ENCODE results near the gene FUS. TPM values are rescaled to one million over a fixed set of nuclear protein-coding genes. Genes with fewer than 3 reads are reported as not detected.

FUS gene
- total and polyA plus RNA-seq, 2 of the 13 experiments (the other 11 are each of a cell fraction or from before 2014, with no cell fraction given): 68.1 to 168 TPM

- TF ChIP-seq ZNF281 (CRISPR knock-in tag; IDR thresholded peaks at IDR 0.05; ENCODE audit: borderline replicate concordance) (no peak), SSRP1 (CRISPR knock-in tag; IDR thresholded peaks at IDR 0.05) (no peak), ZNF234 (CRISPR knock-in tag; conservative IDR thresholded peaks at IDR 0.05) (0 out of 2 replicates have a peak, but pooled peaks have one; percentile 38), MTA1 (CRISPR knock-in tag; IDR thresholded peaks at IDR 0.05; ENCODE audit: borderline replicate concordance) (peak; percentile 24; the same call in 1 of the 2 replicates), HMG20B (CRISPR knock-in tag; conservative IDR thresholded peaks at IDR 0.05) (0 out of 2 replicates have a peak, but pooled peaks have one; percentile 3), BRD4 (CRISPR knock-in tag; IDR thresholded peaks at IDR 0.05) (peak; percentile 31; the same call in 1 of the 2 replicates), ZNF768 (CRISPR knock-in tag; IDR thresholded peaks at IDR 0.05) (0 out of 2 replicates have a peak, but pooled peaks have one; percentile 26), KAT7 (CRISPR knock-in tag; IDR thresholded peaks at IDR 0.05; ENCODE audit: borderline replicate concordance) (no peak), ZFX (CRISPR knock-in tag; IDR thresholded peaks at IDR 0.05; ENCODE audit: low read depth) (no peak; the same call in 1 of the 2 replicates), HES4 (CRISPR knock-in tag; IDR thresholded peaks at IDR 0.05; ENCODE audit: borderline replicate concordance) (0 out of 2 replicates have a peak, but pooled peaks have one; percentile 62), ZNF761 (CRISPR knock-in tag; conservative IDR thresholded peaks at IDR 0.05) (no peak), DZIP1 (CRISPR knock-in tag; IDR thresholded peaks at IDR 0.05) (0 out of 2 replicates have a peak, but pooled peaks have one; percentile 11), YY1 (IDR thresholded peaks at IDR 0.05; ENCODE audit: insufficient read depth, insufficient replicate concordance, low read depth, low read length) (peak; percentile 16), ZNF10 (CRISPR knock-in tag; IDR thresholded peaks at IDR 0.05; ENCODE audit: borderline replicate concordance, low read depth) (no peak), ZNF451 (CRISPR knock-in tag; IDR thresholded peaks at IDR 0.05) (peak; percentile 76; the same call in 1 of the 2 replicates), ZSCAN9 (CRISPR knock-in tag; IDR thresholded peaks at IDR 0.05; ENCODE audit: borderline replicate concordance) (no peak), KDM2A (CRISPR knock-in tag; IDR thresholded peaks at IDR 0.05; ENCODE audit: borderline replicate concordance, low read depth) (peak; percentile 57), SALL1 (CRISPR knock-in tag; IDR thresholded peaks at IDR 0.05) (peak; percentile 36), ARNT2 (CRISPR knock-in tag; IDR thresholded peaks at IDR 0.05; ENCODE audit: low read depth) (0 out of 2 replicates have a peak, but pooled peaks have one; percentile 14), ZNF263 (CRISPR knock-in tag; IDR thresholded peaks at IDR 0.05) (peak; percentile 80), NCOA2 (CRISPR knock-in tag; IDR thresholded peaks at IDR 0.05) (no peak), ZNF274 (CRISPR knock-in tag; IDR thresholded peaks at IDR 0.05) (peak; percentile 47), POLR2AphosphoS2 (IDR thresholded peaks at IDR 0.05; ENCODE audit: low read depth, low read length) (no peak), MEF2D (CRISPR knock-in tag; IDR thresholded peaks at IDR 0.05) (no peak), FOSL1 (CRISPR knock-in tag; IDR thresholded peaks at IDR 0.05; ENCODE audit: borderline replicate concordance) (no peak)
Measured at GRCh38 chr16:31202414-31203375, 22.8 kb downstream of the FUS start, which contains the start of gene PYCARD (continued).

Data from HepG2 (cell line).